G401.6 (cell line): Measurements from ENCODE around the gene EYA2.

ENCODE experiments used
- FAIRE-seq: peaks from 2 replicates; lab custom pipeline; 2012; peaks lifted over from hg19 to GRCh38; lab: Jason Lieb, UNC

The EYA2 gene

GRCh38 chr20:47113362-47114109, 218.9 kb downstream of the EYA2 start:
- FAIRE-seq, result no peak

GRCh38 chr20:47115694-47116093, 221.1 kb downstream of the EYA2 start:
- no peak for FAIRE-seq

GRCh38 chr20:47117371-47117770, 222.7 kb downstream of the EYA2 start:
- no peak for FAIRE-seq

- FAIRE-seq, result no peak
Observed at GRCh38 chr20:47117773-47118172, 223.1 kb downstream of the EYA2 start.

GRCh38 chr20:47118206-47118605, 223.6 kb downstream of the EYA2 start:
- no peak for FAIRE-seq

GRCh38 chr20:47118641-47119040, 224.0 kb downstream of the EYA2 start:
- no peak for FAIRE-seq

GRCh38 chr20:47120346-47120936, 225.8 kb downstream of the EYA2 start:
- no peak for FAIRE-seq

- no peak for FAIRE-seq
Observed at GRCh38 chr20:47122560-47122959, 227.9 kb downstream of the EYA2 start.

- no peak for FAIRE-seq
Observed at GRCh38 chr20:47124181-47124717, 229.6 kb downstream of the EYA2 start.

- no peak for FAIRE-seq
Observed at GRCh38 chr20:47125508-47125757, 230.8 kb downstream of the EYA2 start.

GRCh38 chr20:47125758-47126591, 231.3 kb downstream of the EYA2 start:
- FAIRE-seq, result no peak

GRCh38 chr20:47126709-47127108, 232.1 kb downstream of the EYA2 start:
- FAIRE-seq, result no peak

- no peak for FAIRE-seq
Observed at GRCh38 chr20:47127546-47127945, 232.9 kb downstream of the EYA2 start.

GRCh38 chr20:47127999-47128398, 233.4 kb downstream of the EYA2 start:
- no peak for FAIRE-seq

GRCh38 chr20:47129306-47129705, 234.7 kb downstream of the EYA2 start:
- no peak for FAIRE-seq

GRCh38 chr20:47133809-47134456, 239.3 kb downstream of the EYA2 start:
- FAIRE-seq, result no peak

- no peak for FAIRE-seq
Observed at GRCh38 chr20:47136782-47137181, 242.1 kb downstream of the EYA2 start.

GRCh38 chr20:47137231-47137870, 242.7 kb downstream of the EYA2 start:
- no peak for FAIRE-seq

GRCh38 chr20:47139934-47140535, 245.4 kb downstream of the EYA2 start:
- no peak for FAIRE-seq

GRCh38 chr20:47141350-47141921, 246.8 kb downstream of the EYA2 start:
- FAIRE-seq, result no peak
